Trophoblast cell (in vitro differentiated cells and primary cell): Measurements from ENCODE around the gene CCL7.

Source experiments
- DNase-seq, 2 donors: peaks; one replicate each; pipeline ENCODE4 v3.0.0-alpha.2; 2016
- H2AFZ ChIP-seq: 2 replicates; pipeline ENCODE4 v1.6.1; 2013; ENCODE audit warnings: low read length, moderate library complexity, mild to moderate bottlenecking; ENCODE audit not compliant: insufficient read depth, poor library complexity
- H2AK5ac ChIP-seq: 2 replicates; pipeline ENCODE4 v1.6.1; 2013; ENCODE audit warnings: mild to moderate bottlenecking, low read length
- H2BK120ac ChIP-seq: 2 replicates; pipeline ENCODE4 v1.6.1; 2013; ENCODE audit warnings: low read length, mild to moderate bottlenecking, moderate library complexity; ENCODE audit not compliant: insufficient read depth, poor library complexity
- H2BK12ac ChIP-seq: 2 replicates; pipeline ENCODE4 v1.6.1; 2013; ENCODE audit warnings: mild to moderate bottlenecking, low read length, moderate library complexity
- H2BK5ac ChIP-seq: 2 replicates; pipeline ENCODE4 v1.6.1; 2013; ENCODE audit warnings: low read length, low read depth, moderate library complexity, mild to moderate bottlenecking; ENCODE audit not compliant: poor library complexity
- H3K14ac ChIP-seq: 2 replicates; pipeline ENCODE4 v1.6.1; 2013; ENCODE audit warnings: mild to moderate bottlenecking, low read length
- H3K18ac ChIP-seq: 2 replicates; pipeline ENCODE4 v1.6.1; 2013; ENCODE audit warnings: mild to moderate bottlenecking, low read length
- H3K23ac ChIP-seq: 2 replicates; pipeline ENCODE4 v1.6.1; 2013; ENCODE audit warnings: low read length
- H3K27ac ChIP-seq: 2 replicates; pipeline ENCODE4 v1.5.1; 2013; ENCODE audit warnings: low read depth, mild to moderate bottlenecking, inconsistent platforms, low read length, moderate library complexity
- H3K27me3 ChIP-seq: 2 replicates; pipeline ENCODE4 v1.6.1; 2013; ENCODE audit warnings: inconsistent platforms, mild to moderate bottlenecking, low read length, moderate library complexity; ENCODE audit not compliant: insufficient read depth
- H3K36me3 ChIP-seq, 2 experiments: 1 replicate in 1 of 2; 2 replicates in 1 of 2; pipeline ENCODE4 v1.6.1; 2013; ENCODE audit warnings: low read length in 2 of 2, mild to moderate bottlenecking in 2 of 2, moderate library complexity in 1 of 2; ENCODE audit not compliant: insufficient read depth in 2 of 2, control insufficient read depth in 1 of 2
- H3K4ac ChIP-seq: 2 replicates; pipeline ENCODE4 v1.6.1; 2013; ENCODE audit warnings: low read depth, mild to moderate bottlenecking, low read length, moderate library complexity
- H3K4me1 ChIP-seq, 2 experiments: 1 replicate in 1 of 2; 2 replicates in 1 of 2; pipeline ENCODE4 v1.6.1; 2013; ENCODE audit warnings: low read length in 2 of 2, mild to moderate bottlenecking in 2 of 2, moderate library complexity in 1 of 2; ENCODE audit not compliant: insufficient read depth in 2 of 2, control insufficient read depth in 1 of 2
- H3K4me2 ChIP-seq: 2 replicates; pipeline ENCODE4 v1.6.1; 2013; ENCODE audit warnings: inconsistent platforms, mild to moderate bottlenecking, low read length, moderate library complexity
- H3K4me3 ChIP-seq: 2 replicates; pipeline ENCODE4 v1.5.1; 2013; ENCODE audit warnings: mild to moderate bottlenecking, low read depth, low read length, inconsistent platforms
- H3K79me1 ChIP-seq: one replicate; pipeline ENCODE4 v1.6.1; 2013; ENCODE audit warnings: low read length
- H3K79me2 ChIP-seq: 2 replicates; pipeline ENCODE4 v1.6.1; 2013; ENCODE audit warnings: low read length, mild to moderate bottlenecking; ENCODE audit not compliant: control insufficient read depth, insufficient read depth, poor library complexity
- H3K9ac ChIP-seq: 2 replicates; pipeline ENCODE4 v1.6.1; 2013; ENCODE audit warnings: mild to moderate bottlenecking, low read length
- H3K9me3 ChIP-seq: 2 replicates; pipeline ENCODE4 v1.6.1; 2013; ENCODE audit warnings: low read depth, mild to moderate bottlenecking, control low read depth, inconsistent platforms, low read length; ENCODE audit not compliant: insufficient read depth
- H4K12ac ChIP-seq: 2 replicates; pipeline ENCODE4 v1.6.1; 2013; ENCODE audit warnings: low read depth, mild to moderate bottlenecking, low read length, moderate library complexity
- H4K8ac ChIP-seq: 2 replicates; pipeline ENCODE4 v1.6.1; 2013; ENCODE audit warnings: low read depth, mild to moderate bottlenecking, low read length, moderate library complexity
- H4K91ac ChIP-seq: one replicate; pipeline ENCODE4 v1.6.1; 2013; ENCODE audit warnings: low read depth, mild to moderate bottlenecking, low read length, moderate library complexity
- WGBS: extraction: QIAGEN DNeasy Blood & Tissue Kit; methylation state at CpG from one replicate; pipeline ENCODE4 v1.1.7; 2013; ENCODE audit warnings: missing lambda C conversion rate; ENCODE audit not compliant: insufficient read length, insufficient coverage; ENCODE audit errors: extremely low coverage; 5-methylcytosine and 5-hydroxymethylcytosine counted together

CCL7 gene

GRCh38 chr17:34246881-34247280 lies 23.1 kb upstream of the CCL7 start:
- H2BK120ac ChIP-seq, result no peak overlapping the region
- H3K9ac ChIP-seq, result no peak overlapping the region
- WGBS, result no CpG with 5 or more reads among the region's 3 CpGs
- H4K12ac ChIP-seq, result no peak overlapping the region
- no peak overlapping the region for H3K4me2 ChIP-seq
- no peak overlapping the region for H3K14ac ChIP-seq
- H3K9me3 ChIP-seq, result peaks cover 1% of the 10 kb centered on the region
- H3K23ac ChIP-seq, result no peak overlapping the region
- H2BK12ac ChIP-seq, result no peak overlapping the region
- no peak overlapping the region for H2BK5ac ChIP-seq
- no peaks in the 10 kb centered on the region for H3K27me3 ChIP-seq
- H3K79me1 ChIP-seq, result no peaks in the 10 kb centered on the region
- no peak overlapping the region for H3K4me3 ChIP-seq
- peak in 1 of 2 donors; percentile 23 for DNase-seq
- peaks cover under 1% of the 10 kb centered on the region in 2 experiments for H3K4me1 ChIP-seq
- no peak overlapping the region for H3K4ac ChIP-seq
- H3K27ac ChIP-seq, result no peak overlapping the region
- H3K36me3 ChIP-seq, result no peaks in the 10 kb centered on the region
- no peak overlapping the region for H4K8ac ChIP-seq
- no peaks in the 10 kb centered on the region for H3K79me2 ChIP-seq
- no peak overlapping the region for H4K91ac ChIP-seq
- no peak overlapping the region for H2AK5ac ChIP-seq
- no peak overlapping the region for H3K18ac ChIP-seq
- no peak overlapping the region for H2AFZ ChIP-seq

- Histone ChIP-seq H3K4me2 (no peak overlapping the region), H3K27me3 (no peaks in the 10 kb centered on the region), H2AK5ac (no peak overlapping the region), H3K79me2 (no peaks in the 10 kb centered on the region), H3K4me3 (no peak overlapping the region), H3K36me3 (no peaks in the 10 kb centered on the region), H2BK5ac (no peak overlapping the region), H4K8ac (no peak overlapping the region), H3K27ac (no peak overlapping the region), H2BK120ac (no peak overlapping the region), H3K4me1 (peaks cover 9% of the 10 kb centered on the region in 2 experiments), H3K23ac (no peak overlapping the region), H2BK12ac (no peak overlapping the region), H3K18ac (no peak overlapping the region), H3K9ac (no peak overlapping the region), H3K79me1 (no peaks in the 10 kb centered on the region), H3K4ac (no peak overlapping the region), H2AFZ (no peak overlapping the region), H4K91ac (no peak overlapping the region), H3K9me3 (peaks cover 1% of the 10 kb centered on the region), H3K14ac (no peak overlapping the region), H4K12ac (no peak overlapping the region)
- WGBS, result no CpG with 5 or more reads among the region's 6 CpGs
- peak in 1 of 2 donors; percentile 26 for DNase-seq
Measured at GRCh38 chr17:34248511-34249024, 21.5 kb upstream of the CCL7 start.

GRCh38 chr17:34249061-34249460 lies 21.0 kb upstream of the CCL7 start:
- no peak overlapping the region for H3K14ac ChIP-seq
- H3K4me2 ChIP-seq, result no peak overlapping the region
- no peak overlapping the region for H3K9ac ChIP-seq
- H3K9me3 ChIP-seq, result peaks cover 1% of the 10 kb centered on the region
- H2BK120ac ChIP-seq, result no peak overlapping the region
- peaks cover 11 to 12% of the 10 kb centered on the region in 2 experiments for H3K4me1 ChIP-seq
- no peaks in the 10 kb centered on the region for H3K79me1 ChIP-seq
- H4K8ac ChIP-seq, result no peak overlapping the region
- H3K18ac ChIP-seq, result no peak overlapping the region
- no peak overlapping the region for H3K4ac ChIP-seq
- no peak overlapping the region for H4K91ac ChIP-seq
- H2AFZ ChIP-seq, result no peak overlapping the region
- H2BK12ac ChIP-seq, result no peak overlapping the region
- no peaks in the 10 kb centered on the region for H3K27me3 ChIP-seq
- WGBS, result no CpG with 5 or more reads among the region's 1 CpG
- no peak for DNase-seq
- H3K79me2 ChIP-seq, result no peaks in the 10 kb centered on the region
- no peak overlapping the region for H2AK5ac ChIP-seq
- no peak overlapping the region for H3K23ac ChIP-seq
- no peak overlapping the region for H4K12ac ChIP-seq
- no peak overlapping the region for H2BK5ac ChIP-seq
- no peak overlapping the region for H3K4me3 ChIP-seq
- H3K27ac ChIP-seq, result no peak overlapping the region
- no peaks in the 10 kb centered on the region for H3K36me3 ChIP-seq

GRCh38 chr17:34249478-34249877 lies 20.5 kb upstream of the CCL7 start:
- no peak overlapping the region for H2BK5ac ChIP-seq
- no peak overlapping the region for H2BK12ac ChIP-seq
- no peak overlapping the region for H3K27ac ChIP-seq
- no peak overlapping the region for H3K4ac ChIP-seq
- H3K14ac ChIP-seq, result no peak overlapping the region
- H2BK120ac ChIP-seq, result no peak overlapping the region
- no peak overlapping the region for H3K9ac ChIP-seq
- no peak overlapping the region for H4K91ac ChIP-seq
- H3K36me3 ChIP-seq, result no peaks in the 10 kb centered on the region
- WGBS, result no CpG with 5 or more reads among the region's 1 CpG
- H3K9me3 ChIP-seq, result peaks cover 1% of the 10 kb centered on the region
- H3K4me1 ChIP-seq, result peaks cover 14 to 16% of the 10 kb centered on the region in 2 experiments
- H3K4me2 ChIP-seq, result no peak overlapping the region
- no peaks in the 10 kb centered on the region for H3K79me1 ChIP-seq
- H3K23ac ChIP-seq, result no peak overlapping the region
- H4K12ac ChIP-seq, result no peak overlapping the region
- H3K79me2 ChIP-seq, result no peaks in the 10 kb centered on the region
- H3K18ac ChIP-seq, result no peak overlapping the region
- H3K4me3 ChIP-seq, result no peak overlapping the region
- no peak overlapping the region for H2AFZ ChIP-seq
- H3K27me3 ChIP-seq, result no peaks in the 10 kb centered on the region
- H4K8ac ChIP-seq, result no peak overlapping the region
- H2AK5ac ChIP-seq, result no peak overlapping the region
- DNase-seq, result peak in 1 of 2 donors; percentile 33
